SK-N-SH (cell line): ENCODE results near the gene ARHGEF19. TPM values are rescaled to one million over a fixed set of nuclear protein-coding genes. Genes with fewer than 3 reads are reported as not detected.

Experiments used
- CTCF ChIA-PET: fragments of 300-600, 350-600 bp; formaldehyde crosslinking; extraction: SDS; loops from one replicate; lab custom pipeline; 2021; lab: Yijun Ruan, JAX
- POLR2A ChIA-PET: fragments of 350-600 bp; sonication (Branson Sonifier 250); formaldehyde crosslinking; extraction: SDS; loops from one replicate; lab custom pipeline; 2020; ENCODE audit warnings: antibody characterized with exemption, inconsistent platforms; lab: Yijun Ruan, JAX
- DNase-seq: peaks from one replicate; pipeline ENCODE4 v3.0.0; 2012
- H2AFZ ChIP-seq: fragments of 200-600 bp; sonication (generic); 2 replicates; pipeline ENCODE4 v1.8.1; 2016; ENCODE audit warnings: antibody characterized with exemption, mild to moderate bottlenecking, low read depth
- H3F3A ChIP-seq: fragments of 200-600 bp; sonication (generic); replicated peaks from 2 replicates; pipeline ENCODE3; 2016; ENCODE audit warnings: antibody characterized with exemption, mild to moderate bottlenecking; ENCODE audit not compliant: insufficient read depth
- H3K27ac ChIP-seq, 2 experiments: fragments of 200-500 bp in 1 of 2; fragments of 200-600 bp in 1 of 2; sonication (Bioruptor generic) in 1 of 2; sonication (generic), shearing (Covaris generic) in 1 of 2; 2 replicates each; pipeline versions ENCODE4 v1.5.1 to v1.6.1; 2014 to 2016; ENCODE audit warnings: low read depth in 2 of 2, inconsistent platforms in 1 of 2, low read length in 1 of 2, mild to moderate bottlenecking in 1 of 2, mixed read lengths in 1 of 2
- H3K27me3 ChIP-seq: fragments of 200-600 bp; sonication (generic), shearing (Covaris generic); 2 replicates; pipeline ENCODE4 v1.6.1; 2016; ENCODE audit warnings: mixed run types; ENCODE audit not compliant: insufficient read depth
- H3K36me3 ChIP-seq, 2 experiments: fragments of 200-500 bp in 1 of 2; fragments of 200-600 bp in 1 of 2; sonication (Bioruptor generic) in 1 of 2; sonication (generic) in 1 of 2; replicated peaks in 1 of 2; 2 replicates each; pipeline versions ENCODE3 to v1.5.1; 2014 to 2016; ENCODE audit warnings: low read length in 1 of 2, mild to moderate bottlenecking in 1 of 2; ENCODE audit not compliant: insufficient read depth in 2 of 2, control insufficient read depth in 1 of 2
- H3K4me1 ChIP-seq, 2 experiments: fragments of 200-500 bp in 1 of 2; fragments of 200-600 bp in 1 of 2; sonication (Bioruptor generic) in 1 of 2; sonication (generic), shearing (Covaris generic) in 1 of 2; 2 replicates each; pipeline versions ENCODE4 v1.5.1 to v1.6.1; 2014 to 2016; ENCODE audit warnings: low read depth in 1 of 2, low read length in 1 of 2, mixed run types in 1 of 2; ENCODE audit not compliant: insufficient read depth in 2 of 2, control insufficient read depth in 1 of 2
- H3K4me2 ChIP-seq: fragments of 200-600 bp; sonication (generic), shearing (Covaris generic); 2 replicates; pipeline ENCODE4 v1.6.1; 2017; ENCODE audit warnings: mixed run types
- H3K4me3 ChIP-seq, 2 experiments: fragments of 200-500 bp in 1 of 2; fragments of 200-600 bp in 1 of 2; sonication (Bioruptor generic) in 1 of 2; sonication (generic), shearing (Covaris generic) in 1 of 2; 2 replicates each; pipeline versions ENCODE4 v1.5.1 to v1.8.1; 2014 to 2016; ENCODE audit warnings: low read depth in 2 of 2, inconsistent platforms in 1 of 2, low read length in 1 of 2, mild to moderate bottlenecking in 1 of 2, mixed read lengths in 1 of 2, moderate library complexity in 1 of 2
- H3K79me2 ChIP-seq: fragments of 200-600 bp; sonication (generic); 2 replicates; pipeline ENCODE4 v1.8.1; 2017; ENCODE audit warnings: mild to moderate bottlenecking; ENCODE audit not compliant: insufficient read depth
- H3K9ac ChIP-seq: fragments of 200-600 bp; sonication (generic); 2 replicates; pipeline ENCODE4 v1.6.1; 2017; ENCODE audit warnings: mixed run types
- H3K9me2 ChIP-seq: fragments of 200-600 bp; sonication (generic); 2 replicates; pipeline ENCODE4 v1.6.1; 2017; ENCODE audit warnings: mixed run types
- H3K9me3 ChIP-seq: fragments of 200-600 bp; sonication (generic); 2 replicates; pipeline ENCODE4 v1.6.1; 2017; ENCODE audit warnings: mixed run types, mild to moderate bottlenecking, moderate library complexity
- H4K20me1 ChIP-seq: fragments of 200-600 bp; sonication (generic); 2 replicates; pipeline ENCODE4 v1.6.1; 2017; ENCODE audit warnings: mild to moderate bottlenecking, mixed run types; ENCODE audit not compliant: insufficient read depth
- CHD2 ChIP-seq: fragments of 150-350 bp; IDR thresholded peaks from 2 replicates; pipeline ENCODE4 v1.6.1; 2018; ENCODE audit warnings: low read length; ENCODE audit not compliant: partially characterized antibody
- ELF1 ChIP-seq: IDR thresholded peaks from 2 replicates; pipeline ENCODE4 v1.4.0; 2012
- EZH2phosphoT487 ChIP-seq: fragments of 200-600 bp; sonication (generic); IDR thresholded peaks from 2 replicates; pipeline ENCODE4 v1.6.1; 2017; ENCODE audit warnings: low read depth, mixed run types, mild to moderate bottlenecking, antibody characterized with exemption, moderate library complexity, borderline replicate concordance
- FOXJ3 ChIP-seq: sonication (generic); formaldehyde crosslinking; IDR thresholded peaks from 2 replicates; pipeline ENCODE4 v1.5.1; 2020; ENCODE audit warnings: mild to moderate bottlenecking, missing genetic modification reagents
- GATA2 ChIP-seq: sonication (generic); formaldehyde crosslinking; IDR thresholded peaks from 2 replicates; pipeline ENCODE4 v1.5.0; 2020; ENCODE audit warnings: mild to moderate bottlenecking, missing genetic modification reagents
- MEF2A ChIP-seq: IDR thresholded peaks from 2 replicates; pipeline ENCODE4 v1.4.0; 2012; ENCODE audit warnings: low read depth, borderline replicate concordance
- MXI1 ChIP-seq: IDR thresholded peaks from 2 replicates; pipeline ENCODE4 v1.6.1; 2012; ENCODE audit warnings: mild to moderate bottlenecking, low read depth, low read length, improper control_type of control experiment
- RXRA ChIP-seq: IDR thresholded peaks from 2 replicates; pipeline ENCODE4 v1.4.0; 2012; ENCODE audit warnings: low read depth, mild to moderate bottlenecking, borderline replicate concordance
- TAF1 ChIP-seq: IDR thresholded peaks from 2 replicates; pipeline ENCODE4 v1.6.1; 2012; ENCODE audit warnings: low read depth, mild to moderate bottlenecking, low read length, moderate library complexity, borderline replicate concordance
- TCF12 ChIP-seq: IDR thresholded peaks from 2 replicates; pipeline ENCODE4 v1.4.0; 2012
- WGBS: methylation state at CpG from one replicate; pipeline ENCODE4 v1.1.6; 2017; ENCODE audit warnings: low lambda C conversion rate; 5-methylcytosine and 5-hydroxymethylcytosine counted together
- polyA plus RNA-seq, 3 experiments: library from polyadenylated mRNA; depleted of rRNA; stranded (reverse); fragments of >200 nt; gene quantifications; 2 replicates each; pipeline ENCODE4 v1.2.3, GENCODE V29; 2012
- TF ChIP-seq, protein P1 (sequence below): IDR thresholded peaks from 2 replicates; pipeline ENCODE4 v1.4.0; 2012; ENCODE audit warnings: low read depth, borderline replicate concordance
- TF ChIP-seq, protein P2 (sequence below): fragments of 150-350 bp; IDR thresholded peaks from 2 replicates; pipeline ENCODE4 v1.6.1; 2016; ENCODE audit warnings: mild to moderate bottlenecking, low read depth, low read length
- TF ChIP-seq, protein P3 (sequence below): IDR thresholded peaks from 2 replicates; pipeline ENCODE4 v1.6.1; 2012; ENCODE audit warnings: mild to moderate bottlenecking, low read depth, low read length, moderate library complexity

Gene ARHGEF19
- polyA plus RNA-seq, 1 of the 3 experiments (the other 2 are of a cell fraction): 11.5 TPM

DNA sequence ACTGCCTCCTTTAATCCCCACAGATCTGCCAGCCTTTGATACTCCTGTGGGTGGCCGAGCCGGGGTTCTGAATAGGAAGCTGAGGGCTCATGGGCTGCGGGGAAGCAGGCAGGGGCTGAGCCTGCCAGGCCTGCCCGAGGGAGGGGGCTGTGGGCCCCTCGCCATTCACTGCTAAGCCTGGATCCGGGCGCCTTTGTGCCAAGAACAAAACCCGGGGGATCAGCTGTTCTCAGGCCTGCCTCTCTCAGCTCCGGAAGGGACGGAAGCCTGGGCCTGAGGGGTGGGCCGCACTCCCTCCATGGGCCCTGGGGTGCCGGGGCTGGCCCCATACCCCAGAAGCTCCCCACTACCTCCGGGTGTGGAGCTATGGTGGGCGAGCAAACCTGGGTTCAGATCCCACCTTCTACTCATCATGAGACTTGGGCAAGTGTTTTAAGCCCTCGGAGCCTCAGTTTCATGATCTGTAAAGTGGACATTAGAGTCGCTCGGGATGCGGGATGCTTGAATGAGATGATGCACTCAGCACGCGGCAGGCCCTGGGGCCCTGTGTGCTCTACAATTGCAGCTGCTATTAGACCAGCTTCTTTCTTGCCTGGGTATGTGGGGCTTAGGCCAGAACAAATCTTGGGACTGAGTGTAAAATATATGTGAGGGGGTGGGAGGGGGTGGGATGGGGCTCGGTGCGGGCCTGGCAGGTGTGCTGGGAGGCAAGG, 37.4 kb downstream of the ARHGEF19 start:
- peak; percentile 53 for DNase-seq
- H3K4me1 ChIP-seq: peaks cover 32 to 38% of the 10 kb centered on the region in 2 experiments; a peak in 3 of 4 replicates

DNA sequence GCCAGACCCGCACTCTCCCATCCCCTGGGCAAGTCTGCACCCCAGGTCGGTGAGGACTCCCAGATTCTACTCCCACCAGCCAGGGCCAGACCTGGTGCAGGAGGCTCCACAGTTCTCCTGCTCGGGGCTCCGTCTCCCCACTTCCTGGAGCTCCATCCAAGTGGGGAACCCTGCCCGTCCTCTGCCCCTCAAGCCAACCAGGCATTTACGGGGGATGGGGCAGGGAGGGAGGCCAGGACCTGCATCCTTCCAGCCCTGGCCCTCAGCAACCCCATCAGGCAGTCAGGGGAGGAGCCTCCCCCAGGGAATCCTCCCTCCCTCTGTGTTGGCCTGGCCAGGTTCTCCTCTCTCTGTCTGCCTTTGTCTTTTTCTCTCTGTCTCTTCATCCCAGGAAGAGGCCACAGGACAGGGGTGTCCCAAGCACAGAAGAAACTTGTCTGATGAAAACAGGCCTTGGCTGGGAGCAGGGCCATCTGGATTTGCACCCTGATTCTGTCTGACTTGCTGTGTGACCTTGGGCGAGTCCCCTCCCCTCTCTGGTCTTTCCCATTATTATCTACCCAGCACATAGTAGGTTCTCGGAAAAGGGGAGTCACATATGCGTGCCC, 38.1 kb downstream of the ARHGEF19 start:
- Histone ChIP-seq H3K9me2 (no peaks in the 10 kb centered on the region), H3K79me2 (no peaks in the 10 kb centered on the region), H4K20me1 (no peaks in the 10 kb centered on the region), H3F3A (peaks cover 17% of the 10 kb centered on the region), H3K9me3 (no peaks in the 10 kb centered on the region), H3K36me3 (no peaks in the 10 kb centered on the region), H3K27ac (peak overlapping the region; percentile 87 to 90; a peak in 2 of 4 replicates), H3K9ac (no peak overlapping the region)
- ChIA-PET POLR2A (interaction anchor here (1.3 kb wide), 1 partner anchor 21 kb away, joined by 3 read pairs; no protein-coding TSS in a partner anchor), CTCF (interaction anchor here (1.0 to 2.4 kb wide), 7 partner anchors 10 to 119 kb away, joined by 3 to 9 read pairs (median 7); partner anchors contain the start of genes EPHA2 and FAM131C)
- 88% methylated on average over 7 of the region's 9 CpGs for WGBS
- TF ChIP-seq, protein P1, sequence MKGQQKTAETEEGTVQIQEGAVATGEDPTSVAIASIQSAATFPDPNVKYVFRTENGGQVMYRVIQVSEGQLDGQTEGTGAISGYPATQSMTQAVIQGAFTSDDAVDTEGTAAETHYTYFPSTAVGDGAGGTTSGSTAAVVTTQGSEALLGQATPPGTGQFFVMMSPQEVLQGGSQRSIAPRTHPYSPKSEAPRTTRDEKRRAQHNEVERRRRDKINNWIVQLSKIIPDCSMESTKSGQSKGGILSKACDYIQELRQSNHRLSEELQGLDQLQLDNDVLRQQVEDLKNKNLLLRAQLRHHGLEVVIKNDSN: no peak
- TF ChIP-seq, protein P2, sequence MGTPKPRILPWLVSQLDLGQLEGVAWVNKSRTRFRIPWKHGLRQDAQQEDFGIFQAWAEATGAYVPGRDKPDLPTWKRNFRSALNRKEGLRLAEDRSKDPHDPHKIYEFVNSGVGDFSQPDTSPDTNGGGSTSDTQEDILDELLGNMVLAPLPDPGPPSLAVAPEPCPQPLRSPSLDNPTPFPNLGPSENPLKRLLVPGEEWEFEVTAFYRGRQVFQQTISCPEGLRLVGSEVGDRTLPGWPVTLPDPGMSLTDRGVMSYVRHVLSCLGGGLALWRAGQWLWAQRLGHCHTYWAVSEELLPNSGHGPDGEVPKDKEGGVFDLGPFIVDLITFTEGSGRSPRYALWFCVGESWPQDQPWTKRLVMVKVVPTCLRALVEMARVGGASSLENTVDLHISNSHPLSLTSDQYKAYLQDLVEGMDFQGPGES: no peak
- no peak for TF ChIP-seq TCF12
- TF ChIP-seq GATA2 (CRISPR knock-in tag): no peak
- TF ChIP-seq, protein P3, sequence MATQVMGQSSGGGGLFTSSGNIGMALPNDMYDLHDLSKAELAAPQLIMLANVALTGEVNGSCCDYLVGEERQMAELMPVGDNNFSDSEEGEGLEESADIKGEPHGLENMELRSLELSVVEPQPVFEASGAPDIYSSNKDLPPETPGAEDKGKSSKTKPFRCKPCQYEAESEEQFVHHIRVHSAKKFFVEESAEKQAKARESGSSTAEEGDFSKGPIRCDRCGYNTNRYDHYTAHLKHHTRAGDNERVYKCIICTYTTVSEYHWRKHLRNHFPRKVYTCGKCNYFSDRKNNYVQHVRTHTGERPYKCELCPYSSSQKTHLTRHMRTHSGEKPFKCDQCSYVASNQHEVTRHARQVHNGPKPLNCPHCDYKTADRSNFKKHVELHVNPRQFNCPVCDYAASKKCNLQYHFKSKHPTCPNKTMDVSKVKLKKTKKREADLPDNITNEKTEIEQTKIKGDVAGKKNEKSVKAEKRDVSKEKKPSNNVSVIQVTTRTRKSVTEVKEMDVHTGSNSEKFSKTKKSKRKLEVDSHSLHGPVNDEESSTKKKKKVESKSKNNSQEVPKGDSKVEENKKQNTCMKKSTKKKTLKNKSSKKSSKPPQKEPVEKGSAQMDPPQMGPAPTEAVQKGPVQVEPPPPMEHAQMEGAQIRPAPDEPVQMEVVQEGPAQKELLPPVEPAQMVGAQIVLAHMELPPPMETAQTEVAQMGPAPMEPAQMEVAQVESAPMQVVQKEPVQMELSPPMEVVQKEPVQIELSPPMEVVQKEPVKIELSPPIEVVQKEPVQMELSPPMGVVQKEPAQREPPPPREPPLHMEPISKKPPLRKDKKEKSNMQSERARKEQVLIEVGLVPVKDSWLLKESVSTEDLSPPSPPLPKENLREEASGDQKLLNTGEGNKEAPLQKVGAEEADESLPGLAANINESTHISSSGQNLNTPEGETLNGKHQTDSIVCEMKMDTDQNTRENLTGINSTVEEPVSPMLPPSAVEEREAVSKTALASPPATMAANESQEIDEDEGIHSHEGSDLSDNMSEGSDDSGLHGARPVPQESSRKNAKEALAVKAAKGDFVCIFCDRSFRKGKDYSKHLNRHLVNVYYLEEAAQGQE: no peak
- TF ChIP-seq RXRA: no peak
- no peak for TF ChIP-seq ELF1
- no peak for TF ChIP-seq FOXJ3 (CRISPR knock-in tag)
- TF ChIP-seq EZH2phosphoT487: no peak
- no peak for TF ChIP-seq TAF1
- TF ChIP-seq MEF2A: no peak
- TF ChIP-seq MXI1: no peak
- TF ChIP-seq, all 33 proteins: peak for 0
- peak overlapping the region; percentile 76; the same call in 1 of the 2 replicates for H3K4me2 ChIP-seq
- no peak for DNase-seq
- H3K4me3 ChIP-seq: no peak overlapping the region
- no peak overlapping the region for H2AFZ ChIP-seq
- peaks cover 32 to 38% of the 10 kb centered on the region in 2 experiments; a peak in 3 of 4 replicates for H3K4me1 ChIP-seq
- no peaks in the 10 kb centered on the region for H3K27me3 ChIP-seq

More for the DNA sequence above, 37.4 kb downstream of the ARHGEF19 start:
- Histone ChIP-seq H3K4me2 (peak overlapping the region; percentile 76; the same call in 1 of the 2 replicates), H3K9me2 (no peaks in the 10 kb centered on the region), H3K27me3 (no peaks in the 10 kb centered on the region), H3K9me3 (no peaks in the 10 kb centered on the region), H3K9ac (no peak overlapping the region)
- TF ChIP-seq CHD2: no peak
- TF ChIP-seq, all 33 proteins: peak for 0
- Histone ChIP-seq H4K20me1 (no peaks in the 10 kb centered on the region), H2AFZ (no peak overlapping the region), H3F3A (peaks cover 17% of the 10 kb centered on the region), H3K4me3 (no peak overlapping the region), H3K79me2 (no peaks in the 10 kb centered on the region), H3K36me3 (no peaks in the 10 kb centered on the region), H3K27ac (peak overlapping the region; percentile 87 to 90)
- 64% methylated on average over 12 of the region's 22 CpGs for WGBS
- CTCF ChIA-PET: interaction anchor here (1.1 to 2.4 kb wide), 8 partner anchors 10 to 119 kb away, joined by 3 to 9 read pairs (median 7); partner anchors contain the start of genes EPHA2 and FAM131C
- POLR2A ChIA-PET: interaction anchor here (1.3 kb wide), 1 partner anchor 15 kb away, joined by 3 read pairs; no protein-coding TSS in a partner anchor
